Activated CD4-positive, alpha-beta memory T cell treated with anti-CD3 and anti-CD28 coated beads for 36 hours (primary cell): ENCODE results near the gene NUP153. TPM values are rescaled to one million over a fixed set of nuclear protein-coding genes. Genes with fewer than 3 reads are reported as not detected.
"Not testable (repeated sequence)": the region's sequence is repeated elsewhere in the genome, so short reads cannot be mapped to it uniquely, and the experiment has no call there.

Source experiments
- CTCF ChIA-PET: fragments of 350-600 bp; sonication (Branson Sonifier 250); formaldehyde crosslinking; loops from one replicate; lab custom pipeline; 2021; ENCODE audit warnings: antibody characterized with exemption, inconsistent platforms; lab: Charles Lee
- POLR2A ChIA-PET: fragments of 350-600 bp; sonication (Branson Sonifier 250); formaldehyde crosslinking; loops from one replicate; lab custom pipeline; 2021; ENCODE audit warnings: antibody characterized with exemption; lab: Charles Lee
- DNase-seq: peaks from one replicate; pipeline ENCODE4 v3.0.0-alpha.2; 2020
- H3K27ac Mint-ChIP-seq: one replicate; pipeline ENCODE4 v1.8.0; 2021; ENCODE audit warnings: mixed read lengths
- H3K27me3 Mint-ChIP-seq: one replicate; pipeline ENCODE4 v1.8.0; 2021; ENCODE audit warnings: mixed read lengths
- H3K36me3 Mint-ChIP-seq: one replicate; pipeline ENCODE4 v1.8.0; 2021; ENCODE audit warnings: mixed read lengths
- H3K4me1 Mint-ChIP-seq: one replicate; pipeline ENCODE4 v1.8.0; 2021; ENCODE audit warnings: low read depth, mixed read lengths
- H3K4me3 Mint-ChIP-seq: one replicate; pipeline ENCODE4 v1.8.0; 2021; ENCODE audit warnings: mild to moderate bottlenecking, mixed read lengths
- H3K9me3 Mint-ChIP-seq: one replicate; pipeline ENCODE4 v1.8.0; 2021; ENCODE audit warnings: mixed read lengths
- intact Hi-C: fragments of 100-400 bp; cut with micrococcal nuclease; formaldehyde crosslinking; loops from one replicate; pipeline ENCODE4 v1.15.1; 2023
- total RNA-seq, 2 experiments: library from RNA; stranded (reverse); gene quantifications; one replicate each; pipeline ENCODE4 v1.2.3, GENCODE V29; 2021

Gene NUP153
- 10 to 100 TPM; 72.4 to 78.2 TPM for total RNA-seq

DNA sequence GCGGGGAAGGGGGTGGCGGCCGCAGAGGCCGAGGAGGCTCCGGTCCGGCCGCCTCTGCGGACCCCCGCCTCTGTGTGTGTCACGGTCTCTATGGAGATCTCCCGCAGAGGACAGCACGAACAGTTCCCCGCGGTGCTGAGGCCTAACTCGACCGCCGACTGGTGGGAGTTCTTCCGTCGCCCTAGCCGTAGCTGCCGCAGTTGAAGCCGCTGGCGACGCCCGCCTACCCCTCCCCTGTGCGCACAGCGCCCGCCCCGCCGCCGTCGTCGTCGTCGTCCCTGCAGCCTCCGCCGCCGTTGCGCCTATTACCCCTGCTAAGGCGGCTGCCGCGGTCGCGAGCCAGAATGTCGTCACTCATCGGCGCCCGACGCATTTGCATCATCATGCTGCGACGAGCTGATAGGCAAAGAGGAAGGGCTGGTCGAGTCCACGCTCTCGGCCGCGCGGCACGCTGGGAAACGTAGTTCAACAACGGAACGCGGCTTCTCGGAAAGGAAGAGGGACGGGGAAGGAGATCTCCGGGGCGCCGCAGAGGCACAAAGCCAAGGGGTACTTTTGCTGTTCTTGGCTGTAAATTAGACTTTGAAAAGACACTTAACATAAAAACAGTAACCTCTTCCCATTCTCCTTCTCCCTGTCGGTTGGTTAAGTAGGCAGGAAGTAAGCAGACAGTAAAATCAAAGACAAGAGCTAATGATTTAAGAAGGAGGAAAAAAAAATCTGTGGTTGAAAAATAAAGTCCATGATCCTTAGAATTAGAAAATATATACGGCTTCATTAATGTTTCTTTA is at the start of gene NUP153:
Gene NUP153 (minus strand): TSS at position 346 of the 791 bp plus-strand sequence. CDS start 538 bp downstream, outside the sequence.
- peak within 1 kb of the TSS; percentile 95 for H3K27ac Mint-ChIP-seq
- H3K36me3 Mint-ChIP-seq, result peaks cover 28% of the 10 kb centered on the region
- intact Hi-C loops, result loop anchor here (1.0 to 10.0 kb wide), 6 partner anchors 9 to 1272 kb away; partner anchors contain the start of genes ATXN1 and FAM8A1

DNA sequence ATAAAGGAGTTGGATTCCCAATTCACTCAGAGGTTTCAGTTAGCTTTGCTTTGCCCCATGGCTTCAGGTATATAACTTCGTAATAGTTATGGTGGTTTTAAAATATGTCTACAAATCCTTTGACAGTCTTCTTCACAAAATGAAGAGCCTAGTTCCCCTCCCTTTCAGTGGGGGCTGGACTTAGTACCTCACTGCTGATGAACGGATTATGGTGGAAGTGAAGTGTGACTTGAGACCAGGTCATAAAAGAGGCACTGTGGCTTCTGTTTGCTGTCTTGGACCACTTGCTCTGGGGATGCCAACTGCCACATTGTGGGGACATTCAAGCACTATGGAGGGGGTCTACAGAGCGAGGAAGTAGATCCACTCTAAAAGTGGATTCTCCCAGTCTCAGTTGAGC is 47.5 kb upstream of the NUP153 start:
- CTCF ChIA-PET, result no interaction called here
- DNase-seq, result no peak
- Mint-ChIP-seq H3K27ac (no peak overlapping the region), H3K36me3 (no peaks in the 10 kb centered on the region), H3K9me3 (no peaks in the 10 kb centered on the region), H3K27me3 (no peaks in the 10 kb centered on the region), H3K4me1 (no peaks in the 10 kb centered on the region), H3K4me3 (no peak overlapping the region)
- intact Hi-C loops, result no loop called here
- POLR2A ChIA-PET, result no interaction called here

More for the DNA sequence above, at the start of gene NUP153:
- Mint-ChIP-seq H3K4me1 (peaks cover 26% of the 10 kb centered on the region), H3K4me3 (peak within 1 kb of the TSS; percentile 91), H3K9me3 (no peaks in the 10 kb centered on the region), H3K27me3 (peaks cover 1% of the 10 kb centered on the region)
- peak; percentile 100 for DNase-seq
- ChIA-PET POLR2A (interaction anchor here (0.6 to 2.9 kb wide), 6 partner anchors 9 to 106 kb away, joined by 3 to 29 read pairs (median 4); partner anchors contain the start of gene FAM8A1), CTCF (interaction anchor here (1.0 to 2.0 kb wide), 2 partner anchors 104 to 107 kb away, joined by 4 to 7 read pairs; partner anchors contain the start of gene FAM8A1)

DNA sequence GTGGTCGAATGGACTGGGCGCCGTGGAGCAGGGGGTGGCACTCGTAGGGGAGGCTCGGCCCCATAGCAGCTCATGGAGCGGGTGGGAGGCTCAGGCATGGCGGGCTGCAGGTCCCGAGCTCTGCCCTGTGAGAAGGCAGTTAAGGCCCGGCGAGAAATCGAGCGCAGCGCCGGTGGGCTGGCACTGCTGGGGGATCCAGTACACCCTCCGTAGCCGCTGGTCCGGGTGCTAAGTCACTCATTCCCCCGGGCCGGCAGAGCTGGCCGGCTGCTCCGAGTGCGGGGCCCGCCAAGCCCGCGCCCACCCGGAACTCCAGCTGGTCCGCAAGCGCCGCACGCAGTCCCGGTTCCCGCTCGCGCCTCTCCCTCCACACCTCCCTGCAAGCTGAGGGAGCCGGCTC is 38.6 kb upstream of the NUP153 start:
- H3K27me3 Mint-ChIP-seq, H3K4me3 Mint-ChIP-seq, H3K27ac Mint-ChIP-seq, H3K36me3 Mint-ChIP-seq, DNase-seq, intact Hi-C loops, H3K4me1 Mint-ChIP-seq, H3K9me3 Mint-ChIP-seq: not testable (repeated sequence)
- ChIA-PET CTCF (interaction anchor here (2.1 kb wide), 1 partner anchor 59 kb away, joined by 6 read pairs; no protein-coding TSS in a partner anchor), POLR2A (interaction anchor here (0.6 kb wide), 1 partner anchor 42 kb away, joined by 5 read pairs; no protein-coding TSS in a partner anchor)

DNA sequence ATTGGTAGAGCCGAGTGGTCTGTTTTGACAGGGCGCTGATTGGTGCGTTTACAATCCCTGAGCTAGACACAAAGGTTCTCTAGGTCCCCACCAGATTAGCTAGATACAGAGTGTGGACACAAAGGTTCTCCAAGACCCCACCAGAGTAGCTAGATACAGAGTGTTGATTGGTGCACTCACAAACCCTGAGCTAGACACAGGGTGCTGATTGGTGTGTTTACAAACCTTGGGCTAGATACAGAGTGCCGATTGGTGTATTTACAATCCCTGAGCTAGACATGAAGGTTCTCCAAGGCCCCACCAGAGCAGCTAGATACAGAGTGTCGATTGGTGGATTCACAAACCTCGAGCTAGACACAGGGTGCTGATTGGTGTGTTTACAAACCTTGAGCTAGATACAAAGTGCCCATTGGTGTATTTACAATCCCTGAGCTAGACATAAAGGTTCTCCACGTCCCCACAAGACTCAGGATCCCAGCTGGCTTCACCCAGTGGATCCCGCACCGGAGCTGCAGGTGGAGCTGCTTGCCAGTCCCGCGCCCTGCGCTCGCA is 38.1 kb upstream of the NUP153 start:
- POLR2A ChIA-PET, H3K27ac Mint-ChIP-seq, DNase-seq, H3K4me3 Mint-ChIP-seq, intact Hi-C loops, H3K27me3 Mint-ChIP-seq, H3K4me1 Mint-ChIP-seq, H3K9me3 Mint-ChIP-seq, H3K36me3 Mint-ChIP-seq: not testable (repeated sequence)
- CTCF ChIA-PET, result interaction anchor here (2.1 kb wide), 1 partner anchor 60 kb away, joined by 6 read pairs; no protein-coding TSS in a partner anchor

DNA sequence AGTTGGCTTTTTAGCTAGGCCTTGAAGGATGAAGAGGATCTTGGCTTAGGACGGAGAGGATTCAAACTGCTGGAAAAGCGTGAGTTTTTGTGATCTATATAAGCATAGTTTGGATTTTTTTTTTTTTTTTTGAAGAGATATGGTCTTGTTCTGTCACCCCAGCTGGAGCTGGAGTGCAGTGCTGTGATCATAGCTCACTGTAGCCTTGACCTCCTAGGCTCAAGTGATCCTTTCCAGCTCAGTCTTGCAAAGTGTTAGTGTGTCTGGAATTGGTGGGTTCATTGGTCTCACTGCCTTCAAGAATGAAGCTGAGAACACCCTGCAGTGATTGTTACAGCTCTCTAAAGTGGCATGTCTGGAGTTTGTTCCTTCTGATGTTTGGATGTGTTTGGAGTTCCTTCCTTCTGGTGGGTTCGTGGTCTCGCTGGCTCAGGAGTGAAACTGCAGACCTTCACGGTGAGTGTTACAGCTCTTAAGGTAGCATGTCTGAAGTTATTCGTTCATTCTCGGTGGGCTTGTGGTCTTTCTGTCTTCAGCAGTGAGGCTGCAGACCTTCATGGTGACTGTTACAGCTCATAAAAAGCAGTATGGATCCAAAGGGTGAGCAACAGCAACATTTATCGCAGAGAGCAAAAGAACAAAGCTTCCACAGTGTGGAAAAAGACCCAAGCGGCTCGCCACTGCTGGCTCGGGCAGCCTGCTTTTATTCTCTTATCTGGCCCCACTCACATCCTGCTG is 37.5 kb upstream of the NUP153 start:
- Mint-ChIP-seq H3K4me1 (no peaks in the 10 kb centered on the region), H3K27ac (no peak overlapping the region), H3K27me3 (peaks cover 3% of the 10 kb centered on the region), H3K9me3 (peaks cover 6% of the 10 kb centered on the region), H3K4me3 (no peak overlapping the region), H3K36me3 (no peaks in the 10 kb centered on the region)
- no peak for DNase-seq
- POLR2A ChIA-PET, result no interaction called here
- CTCF ChIA-PET, result interaction anchor here (0.6 to 2.1 kb wide), 2 partner anchors 60 to 162 kb away, joined by 4 to 6 read pairs; no protein-coding TSS in a partner anchor
- intact Hi-C loops, result no loop called here

DNA sequence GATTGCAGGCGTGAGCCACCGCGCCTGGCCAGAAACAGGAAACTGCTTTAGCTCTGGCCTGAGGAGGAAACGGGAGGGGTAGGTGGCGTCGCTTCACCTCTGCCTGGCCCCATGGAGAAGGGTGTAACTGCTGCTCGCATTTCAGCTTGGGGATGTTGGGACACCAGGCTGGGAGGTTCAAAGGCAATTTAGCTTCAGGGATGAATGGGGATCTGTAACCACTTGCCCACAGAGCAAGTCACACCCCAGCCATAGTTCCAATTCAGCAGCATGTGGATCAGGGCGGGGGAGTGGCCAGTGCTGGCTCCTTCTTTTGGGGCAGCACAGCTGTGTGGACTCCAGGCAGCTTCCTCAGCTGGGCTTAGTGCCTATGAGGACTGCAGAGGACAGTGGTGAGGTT is 34.8 kb upstream of the NUP153 start:
- DNase-seq, result no peak
- intact Hi-C loops, result no loop called here
- H3K9me3 Mint-ChIP-seq, result peaks cover 28% of the 10 kb centered on the region
- H3K36me3 Mint-ChIP-seq, result peaks cover 7% of the 10 kb centered on the region
- no peak overlapping the region for H3K4me3 Mint-ChIP-seq
- H3K4me1 Mint-ChIP-seq, result no peaks in the 10 kb centered on the region
- H3K27me3 Mint-ChIP-seq, result peaks cover 3% of the 10 kb centered on the region
- ChIA-PET CTCF (no interaction called here), POLR2A (no interaction called here)
- no peak overlapping the region for H3K27ac Mint-ChIP-seq

DNA sequence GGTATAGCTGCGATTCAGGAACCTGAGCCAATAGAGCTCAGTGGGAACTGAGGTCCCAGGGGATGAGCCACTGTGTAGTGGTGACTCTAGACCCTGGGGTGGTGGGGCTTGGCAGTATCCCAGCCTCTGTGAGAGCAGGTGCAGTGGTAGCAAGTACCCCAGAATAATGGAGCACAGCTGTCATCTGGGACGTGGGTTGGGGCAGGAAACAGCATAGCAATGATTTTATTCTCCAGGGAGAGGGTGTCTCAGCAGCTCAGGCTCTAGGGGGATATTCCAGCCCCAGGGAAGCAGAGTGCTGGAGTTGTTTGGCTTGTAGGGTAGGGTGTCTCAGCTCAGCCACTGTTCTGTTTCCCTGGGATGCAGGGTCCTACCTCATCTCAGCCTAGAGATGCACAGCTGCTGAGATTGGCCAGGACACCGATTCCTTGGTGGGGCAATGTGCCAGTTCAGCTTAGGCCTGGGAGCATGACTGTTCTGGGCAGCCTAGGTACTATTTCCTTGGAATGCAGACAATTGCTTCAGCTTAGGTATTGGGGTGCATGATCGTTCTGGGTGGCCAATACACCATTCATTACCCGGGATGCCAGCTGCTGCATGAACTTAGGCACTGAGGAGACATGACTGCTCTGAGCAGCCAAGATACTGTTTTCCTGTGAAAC is 34.0 kb upstream of the NUP153 start:
- Mint-ChIP-seq H3K4me1 (no peaks in the 10 kb centered on the region), H3K27me3 (peaks cover 3% of the 10 kb centered on the region), H3K9me3 (peaks cover 28% of the 10 kb centered on the region), H3K4me3 (no peak overlapping the region), H3K36me3 (peaks cover 7% of the 10 kb centered on the region), H3K27ac (no peak overlapping the region)
- ChIA-PET POLR2A (no interaction called here), CTCF (no interaction called here)
- intact Hi-C loops, result no loop called here
- no peak for DNase-seq

DNA sequence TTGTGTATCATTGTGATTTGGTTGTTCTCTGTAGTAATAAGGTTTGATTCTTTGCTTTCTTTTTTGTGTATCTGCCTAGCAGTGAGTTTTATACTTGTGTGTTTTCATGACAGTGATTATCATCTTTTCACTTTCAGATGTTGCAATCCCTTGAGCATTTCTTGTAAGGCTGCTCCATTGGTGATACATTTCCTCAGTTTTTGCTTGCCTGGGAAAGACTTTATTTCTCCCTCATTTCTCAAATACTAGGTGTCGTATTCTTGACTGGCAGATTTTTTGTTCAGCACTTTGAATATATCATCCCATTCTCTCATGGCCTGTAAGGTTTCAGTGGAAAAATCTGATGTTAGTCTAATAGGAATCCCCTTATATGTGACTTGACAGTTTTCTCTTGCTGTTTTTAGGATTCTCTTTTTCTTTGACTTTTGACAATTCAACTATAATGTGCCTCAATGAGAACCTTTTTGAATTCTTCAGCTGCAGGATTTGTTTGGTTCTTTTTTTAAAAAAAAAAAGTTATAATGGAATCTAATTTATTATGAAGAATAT is 31.1 kb upstream of the NUP153 start:
- Mint-ChIP-seq H3K27ac (no peak overlapping the region), H3K4me1 (no peaks in the 10 kb centered on the region), H3K4me3 (no peak overlapping the region), H3K36me3 (peaks cover 7% of the 10 kb centered on the region), H3K9me3 (peaks cover 28% of the 10 kb centered on the region), H3K27me3 (peaks cover 3% of the 10 kb centered on the region)
- no peak for DNase-seq
- POLR2A ChIA-PET, result no interaction called here
- intact Hi-C loops, result no loop called here
- CTCF ChIA-PET, result no interaction called here

DNA sequence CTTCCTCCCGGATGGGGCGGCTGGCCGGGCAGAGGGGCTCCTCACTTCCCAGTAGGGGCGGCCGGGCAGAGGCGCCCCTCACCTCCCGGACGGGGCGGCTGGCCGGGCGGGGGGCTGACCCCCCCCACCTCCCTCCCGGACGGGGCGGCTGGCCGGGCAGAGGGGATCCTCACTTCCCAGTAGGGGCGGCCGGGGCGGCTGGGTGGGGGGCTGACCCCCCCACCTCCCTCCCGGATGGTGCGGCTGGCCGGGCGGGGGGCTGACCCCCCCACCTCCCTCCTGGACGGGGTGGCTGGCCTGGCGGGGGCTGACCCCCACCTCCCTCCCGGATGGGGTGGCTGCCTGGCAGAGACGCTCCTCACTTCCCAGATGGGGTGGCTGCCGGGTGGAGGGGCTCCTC is 28.6 kb upstream of the NUP153 start:
- H3K36me3 Mint-ChIP-seq, H3K27ac Mint-ChIP-seq, H3K4me1 Mint-ChIP-seq, H3K4me3 Mint-ChIP-seq, intact Hi-C loops, POLR2A ChIA-PET, CTCF ChIA-PET, DNase-seq, H3K27me3 Mint-ChIP-seq: not testable (repeated sequence)
- H3K9me3 Mint-ChIP-seq, result peaks cover 28% of the 10 kb centered on the region

DNA sequence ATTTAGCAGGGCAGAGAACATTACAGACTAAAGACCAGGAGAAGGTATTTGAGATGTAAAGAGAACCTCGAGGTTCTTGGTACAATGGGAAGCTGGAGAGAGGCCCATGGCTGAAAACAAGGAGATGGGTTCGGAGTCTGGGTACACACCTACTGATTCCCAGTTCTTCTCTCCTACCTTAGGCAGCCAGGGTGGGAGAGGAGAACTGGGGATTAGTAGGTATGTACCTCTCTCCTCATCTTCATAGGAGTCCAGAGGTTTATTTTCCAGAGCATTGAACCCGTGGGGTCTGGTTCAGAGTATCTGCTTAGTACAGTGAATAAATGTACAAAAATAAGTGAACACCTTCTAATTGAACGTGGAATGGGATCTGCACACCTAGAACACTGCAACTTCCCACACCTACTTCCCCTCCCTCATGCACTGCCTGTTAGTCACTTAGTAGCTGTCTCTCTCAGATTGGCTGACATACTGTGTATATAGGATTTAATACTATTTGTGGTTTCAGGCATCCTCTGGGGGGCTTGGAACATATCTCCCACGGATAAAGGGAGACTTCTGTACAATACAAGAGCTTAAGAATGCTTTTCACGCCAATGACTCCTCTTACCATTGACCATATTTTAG is 23.5 kb upstream of the NUP153 start:
- POLR2A ChIA-PET, result no interaction called here
- H3K27ac Mint-ChIP-seq, result no peak overlapping the region
- no peak for DNase-seq
- H3K36me3 Mint-ChIP-seq, result no peaks in the 10 kb centered on the region
- H3K27me3 Mint-ChIP-seq, result no peaks in the 10 kb centered on the region
- intact Hi-C loops, result no loop called here
- H3K9me3 Mint-ChIP-seq, result no peaks in the 10 kb centered on the region
- no peaks in the 10 kb centered on the region for H3K4me1 Mint-ChIP-seq
- CTCF ChIA-PET, result no interaction called here
- no peak overlapping the region for H3K4me3 Mint-ChIP-seq
